GM12878 (cell line): Measurements from ENCODE around the gene SSBP2.

Experiments
- CHD2 ChIP-seq: IDR thresholded peaks from 2 replicates; pipeline ENCODE4 v1.6.1; 2011; ENCODE audit warnings: low read depth, low read length, improper control_type of control experiment, borderline replicate concordance
- CREM ChIP-seq: IDR thresholded peaks from 2 replicates; pipeline ENCODE4 v1.6.1; 2014; ENCODE audit warnings: antibody characterized with exemption, low read depth
- TBL1XR1 ChIP-seq: IDR thresholded peaks from 2 replicates; pipeline ENCODE4 v1.6.1; 2012; ENCODE audit warnings: low read depth, low read length, improper control_type of control experiment
- TCF7 ChIP-seq: IDR thresholded peaks from 2 replicates; pipeline ENCODE4 v1.6.1; 2014; ENCODE audit warnings: antibody characterized with exemption, borderline replicate concordance
- YY1 ChIP-seq: IDR thresholded peaks from 2 replicates; pipeline ENCODE4 v1.6.1; 2011; ENCODE audit warnings: low read depth, mild to moderate bottlenecking, low read length
- TF ChIP-seq, protein P1 (sequence below), 3 experiments: IDR thresholded peaks in 2 of 3; conservative IDR thresholded peaks in 1 of 3; 2 replicates each; pipeline ENCODE4 v1.5.1; 2011; ENCODE audit warnings: low read depth in 3 of 3, low read length in 3 of 3, mild to moderate bottlenecking in 3 of 3, control low read depth in 2 of 3, moderate library complexity in 2 of 3, inconsistent platforms in 1 of 3, mixed read lengths in 1 of 3; ENCODE audit not compliant: control insufficient read depth in 2 of 3, insufficient read depth in 1 of 3; ENCODE audit errors: extremely low read depth in 1 of 3
- TF ChIP-seq, protein P2 (sequence below): fragments of 450-650 bp; IDR thresholded peaks from 2 replicates; pipeline ENCODE4 v1.6.1; 2016; ENCODE audit warnings: mild to moderate bottlenecking, moderate library complexity, borderline replicate concordance
- TF ChIP-seq, protein P3 (sequence below): fragments of 450-650 bp; IDR thresholded peaks from 2 replicates; pipeline ENCODE4 v1.6.1; 2016; ENCODE audit warnings: mild to moderate bottlenecking

DNA sequence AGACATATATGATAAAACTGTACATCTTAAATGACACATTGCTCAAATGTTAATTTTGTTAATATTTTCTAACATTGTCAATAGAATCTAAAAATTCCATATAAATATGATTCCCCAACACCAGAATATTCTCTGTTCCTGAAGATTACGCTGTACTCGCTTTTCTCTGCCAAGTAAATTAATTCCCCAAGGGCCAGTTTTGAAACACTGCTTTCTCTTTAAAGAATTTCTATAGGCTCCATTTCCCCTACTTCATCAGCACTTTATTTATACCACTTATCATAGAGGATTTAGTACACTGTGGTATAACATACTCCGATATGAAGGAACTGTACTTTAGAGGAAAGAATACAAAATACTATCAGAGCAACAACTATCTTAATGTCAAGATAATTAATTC lies 255.6 kb downstream of the SSBP2 start:
- TF ChIP-seq CHD2 (no peak), TBL1XR1 (no peak), TCF7 (no peak), CREM (no peak), YY1 (no peak)
- TF ChIP-seq, protein P1, sequence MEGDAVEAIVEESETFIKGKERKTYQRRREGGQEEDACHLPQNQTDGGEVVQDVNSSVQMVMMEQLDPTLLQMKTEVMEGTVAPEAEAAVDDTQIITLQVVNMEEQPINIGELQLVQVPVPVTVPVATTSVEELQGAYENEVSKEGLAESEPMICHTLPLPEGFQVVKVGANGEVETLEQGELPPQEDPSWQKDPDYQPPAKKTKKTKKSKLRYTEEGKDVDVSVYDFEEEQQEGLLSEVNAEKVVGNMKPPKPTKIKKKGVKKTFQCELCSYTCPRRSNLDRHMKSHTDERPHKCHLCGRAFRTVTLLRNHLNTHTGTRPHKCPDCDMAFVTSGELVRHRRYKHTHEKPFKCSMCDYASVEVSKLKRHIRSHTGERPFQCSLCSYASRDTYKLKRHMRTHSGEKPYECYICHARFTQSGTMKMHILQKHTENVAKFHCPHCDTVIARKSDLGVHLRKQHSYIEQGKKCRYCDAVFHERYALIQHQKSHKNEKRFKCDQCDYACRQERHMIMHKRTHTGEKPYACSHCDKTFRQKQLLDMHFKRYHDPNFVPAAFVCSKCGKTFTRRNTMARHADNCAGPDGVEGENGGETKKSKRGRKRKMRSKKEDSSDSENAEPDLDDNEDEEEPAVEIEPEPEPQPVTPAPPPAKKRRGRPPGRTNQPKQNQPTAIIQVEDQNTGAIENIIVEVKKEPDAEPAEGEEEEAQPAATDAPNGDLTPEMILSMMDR (IDR thresholded peaks at IDR 0.05 in 2 of 3, conservative IDR thresholded peaks at IDR 0.05 in 1 of 3; ENCODE audit: control insufficient read depth in 2 of 3, extremely low read depth in 1 of 3, insufficient read depth in 1 of 3, low read depth in 3 of 3, low read length in 3 of 3) = no peak
- TF ChIP-seq, protein P2, sequence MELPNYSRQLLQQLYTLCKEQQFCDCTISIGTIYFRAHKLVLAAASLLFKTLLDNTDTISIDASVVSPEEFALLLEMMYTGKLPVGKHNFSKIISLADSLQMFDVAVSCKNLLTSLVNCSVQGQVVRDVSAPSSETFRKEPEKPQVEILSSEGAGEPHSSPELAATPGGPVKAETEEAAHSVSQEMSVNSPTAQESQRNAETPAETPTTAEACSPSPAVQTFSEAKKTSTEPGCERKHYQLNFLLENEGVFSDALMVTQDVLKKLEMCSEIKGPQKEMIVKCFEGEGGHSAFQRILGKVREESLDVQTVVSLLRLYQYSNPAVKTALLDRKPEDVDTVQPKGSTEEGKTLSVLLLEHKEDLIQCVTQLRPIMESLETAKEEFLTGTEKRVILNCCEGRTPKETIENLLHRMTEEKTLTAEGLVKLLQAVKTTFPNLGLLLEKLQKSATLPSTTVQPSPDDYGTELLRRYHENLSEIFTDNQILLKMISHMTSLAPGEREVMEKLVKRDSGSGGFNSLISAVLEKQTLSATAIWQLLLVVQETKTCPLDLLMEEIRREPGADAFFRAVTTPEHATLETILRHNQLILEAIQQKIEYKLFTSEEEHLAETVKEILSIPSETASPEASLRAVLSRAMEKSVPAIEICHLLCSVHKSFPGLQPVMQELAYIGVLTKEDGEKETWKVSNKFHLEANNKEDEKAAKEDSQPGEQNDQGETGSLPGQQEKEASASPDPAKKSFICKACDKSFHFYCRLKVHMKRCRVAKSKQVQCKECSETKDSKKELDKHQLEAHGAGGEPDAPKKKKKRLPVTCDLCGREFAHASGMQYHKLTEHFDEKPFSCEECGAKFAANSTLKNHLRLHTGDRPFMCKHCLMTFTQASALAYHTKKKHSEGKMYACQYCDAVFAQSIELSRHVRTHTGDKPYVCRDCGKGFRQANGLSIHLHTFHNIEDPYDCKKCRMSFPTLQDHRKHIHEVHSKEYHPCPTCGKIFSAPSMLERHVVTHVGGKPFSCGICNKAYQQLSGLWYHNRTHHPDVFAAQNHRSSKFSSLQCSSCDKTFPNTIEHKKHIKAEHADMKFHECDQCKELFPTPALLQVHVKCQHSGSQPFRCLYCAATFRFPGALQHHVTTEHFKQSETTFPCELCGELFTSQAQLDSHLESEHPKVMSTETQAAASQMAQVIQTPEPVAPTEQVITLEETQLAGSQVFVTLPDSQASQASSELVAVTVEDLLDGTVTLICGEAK = no peak
- TF ChIP-seq, protein P3, sequence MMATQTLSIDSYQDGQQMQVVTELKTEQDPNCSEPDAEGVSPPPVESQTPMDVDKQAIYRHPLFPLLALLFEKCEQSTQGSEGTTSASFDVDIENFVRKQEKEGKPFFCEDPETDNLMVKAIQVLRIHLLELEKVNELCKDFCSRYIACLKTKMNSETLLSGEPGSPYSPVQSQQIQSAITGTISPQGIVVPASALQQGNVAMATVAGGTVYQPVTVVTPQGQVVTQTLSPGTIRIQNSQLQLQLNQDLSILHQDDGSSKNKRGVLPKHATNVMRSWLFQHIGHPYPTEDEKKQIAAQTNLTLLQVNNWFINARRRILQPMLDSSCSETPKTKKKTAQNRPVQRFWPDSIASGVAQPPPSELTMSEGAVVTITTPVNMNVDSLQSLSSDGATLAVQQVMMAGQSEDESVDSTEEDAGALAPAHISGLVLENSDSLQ = no peak
